Activated CD4-positive, alpha-beta T cell treated with anti-CD3 and anti-CD28 coated beads, Interleukin-2, Interleukin-6, amounts not matched to agents 100 ng/mL and 50 ng/mL, durations not matched to agents 16 hours and 8 hours (primary cell): ENCODE measurements around the gene AKAP8.
A peak's percentile ranks its signal among the peaks of the same experiment; 100 is the strongest.
"Not testable (repeated sequence)": the region's sequence is repeated elsewhere in the genome, so short reads cannot be mapped to it uniquely, and the experiment has no call there.

Experiments
- DNase-seq: peaks from one replicate; pipeline ENCODE4 v3.0.0-alpha.2; 2020

The AKAP8 gene

DNA sequence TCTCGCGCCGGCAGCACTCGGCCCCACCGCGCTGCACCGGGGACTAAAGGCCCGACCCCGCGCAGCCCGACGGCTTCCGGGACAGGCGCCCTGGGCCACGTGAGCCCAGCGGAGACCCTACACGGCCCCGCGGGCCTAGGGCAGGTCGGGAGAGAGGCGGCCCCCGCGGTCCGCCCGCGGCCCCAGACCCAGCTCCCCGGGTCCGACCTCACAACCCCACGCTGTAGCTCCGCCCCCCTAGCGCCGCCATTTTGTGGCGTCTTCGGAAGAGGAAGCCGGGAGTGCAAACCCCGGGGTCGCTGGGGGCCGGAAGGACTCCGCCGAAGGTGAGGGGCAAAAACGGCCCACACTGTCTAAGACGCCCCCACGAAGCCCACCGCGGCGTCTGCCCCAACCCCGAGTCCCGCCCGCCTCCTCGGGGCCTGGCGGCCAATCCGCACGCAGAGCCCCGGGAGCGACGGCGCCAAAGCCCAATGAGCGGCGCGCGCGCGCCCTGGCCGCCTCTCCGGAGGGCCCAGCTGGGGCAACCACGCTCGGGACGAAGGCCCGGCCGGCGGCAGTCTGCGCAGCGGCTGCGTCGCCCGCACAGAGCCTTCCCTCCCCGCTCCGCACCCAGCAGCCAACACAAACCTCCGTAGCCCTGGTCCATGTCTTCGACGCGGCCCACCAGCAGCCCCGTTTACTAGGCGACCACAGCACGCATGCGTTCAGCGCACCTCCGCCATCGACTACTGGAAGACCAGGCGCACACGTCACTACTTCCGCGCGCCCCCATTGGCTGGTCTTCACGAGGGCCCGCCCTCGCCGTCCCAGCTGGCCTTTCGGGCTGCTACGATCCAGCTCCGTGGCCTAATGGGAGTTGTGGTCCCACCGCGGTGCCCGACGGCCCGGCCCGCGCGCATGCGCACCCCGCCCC lies at the start of gene AKAP8:
TSS of gene AKAP8 (minus strand) at position 705 of the 916 bp plus-strand sequence. CDS start at position 649, 56 bp downstream.
- peak; percentile 99 for DNase-seq

DNA sequence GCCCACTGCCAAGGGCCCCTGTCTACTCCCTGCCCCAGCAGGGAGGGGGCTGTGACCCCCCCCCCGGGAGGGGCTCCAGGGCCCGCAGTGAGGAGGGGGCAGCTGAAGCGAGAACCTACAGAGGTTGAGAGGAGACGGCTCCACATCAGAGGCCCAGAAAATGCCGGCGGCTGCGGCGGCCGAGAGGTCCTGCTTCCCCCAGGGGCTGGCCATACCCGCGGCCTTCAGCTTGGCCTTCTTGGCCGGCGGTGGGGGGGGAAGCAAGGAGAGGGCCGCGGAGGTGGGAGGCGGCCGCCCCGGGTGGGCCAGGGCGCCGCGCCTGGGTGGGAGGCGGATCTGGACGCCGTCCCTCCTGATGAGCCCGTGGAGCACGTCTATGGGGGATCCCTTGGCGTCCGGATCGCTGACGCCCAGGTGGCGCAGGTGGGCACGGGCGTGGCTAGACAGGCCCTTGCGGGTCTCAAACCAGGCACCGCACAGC lies 48.4 kb upstream of the AKAP8 start:
- no peak for DNase-seq

DNA sequence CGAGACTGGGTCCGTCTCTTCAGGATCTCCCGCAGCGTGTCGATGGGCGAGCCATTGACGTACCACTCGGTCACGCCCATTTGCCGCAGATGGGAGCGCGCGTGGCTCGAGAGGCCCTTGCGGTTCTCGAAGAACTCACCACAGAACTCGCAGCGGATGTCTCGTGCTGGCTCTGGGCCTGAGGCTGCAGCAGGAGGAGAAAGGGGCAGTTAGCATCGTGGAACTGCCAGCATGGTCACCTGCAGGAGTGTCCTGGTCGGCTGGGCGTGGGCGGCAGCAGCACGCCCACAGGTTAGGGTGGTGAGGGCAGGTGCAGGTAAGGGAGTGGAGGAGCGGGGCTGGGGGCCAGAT lies 47.7 kb upstream of the AKAP8 start:
- DNase-seq: no peak

DNA sequence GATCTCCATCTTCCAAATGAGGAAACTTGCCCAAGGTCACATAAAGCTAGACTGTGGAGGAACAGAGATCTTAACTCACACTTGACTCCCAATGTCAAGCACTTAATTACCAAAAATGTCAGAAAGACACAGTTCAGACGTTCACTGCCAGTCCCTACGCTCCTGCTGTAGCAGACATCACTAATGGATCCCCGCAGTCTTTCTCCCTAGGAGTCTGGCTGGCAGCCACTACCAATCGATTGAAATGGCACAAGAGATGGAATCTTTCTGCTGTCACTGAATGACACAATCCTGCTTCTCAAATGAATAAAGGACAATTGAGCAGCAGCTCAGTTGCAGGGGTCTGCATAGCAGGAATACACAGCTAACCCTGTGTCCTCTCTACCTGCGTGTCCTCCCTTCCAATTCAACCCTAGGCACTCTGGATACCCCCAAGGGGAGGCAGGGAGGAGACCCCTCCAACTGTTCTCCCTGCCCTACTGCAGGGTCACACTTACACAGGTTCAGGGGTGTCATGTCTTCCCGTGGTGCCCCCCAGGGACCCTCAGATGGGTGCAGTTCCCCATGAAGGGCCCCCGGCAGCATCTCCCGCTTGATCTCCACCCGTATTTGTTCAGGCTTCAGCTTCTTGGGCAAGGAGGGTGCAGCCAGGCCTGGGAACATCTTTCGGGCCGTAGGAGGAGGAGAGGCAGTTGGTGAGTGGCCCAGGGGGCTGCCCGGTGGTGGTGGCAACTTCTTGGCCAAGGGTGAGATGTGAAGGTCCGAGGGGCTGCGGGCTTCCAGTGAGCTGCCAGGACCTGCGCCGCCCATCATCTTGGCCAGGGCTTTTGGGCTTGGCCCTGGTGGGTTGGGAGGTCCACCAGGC lies 47.1 kb upstream of the AKAP8 start:
- no peak for DNase-seq

DNA sequence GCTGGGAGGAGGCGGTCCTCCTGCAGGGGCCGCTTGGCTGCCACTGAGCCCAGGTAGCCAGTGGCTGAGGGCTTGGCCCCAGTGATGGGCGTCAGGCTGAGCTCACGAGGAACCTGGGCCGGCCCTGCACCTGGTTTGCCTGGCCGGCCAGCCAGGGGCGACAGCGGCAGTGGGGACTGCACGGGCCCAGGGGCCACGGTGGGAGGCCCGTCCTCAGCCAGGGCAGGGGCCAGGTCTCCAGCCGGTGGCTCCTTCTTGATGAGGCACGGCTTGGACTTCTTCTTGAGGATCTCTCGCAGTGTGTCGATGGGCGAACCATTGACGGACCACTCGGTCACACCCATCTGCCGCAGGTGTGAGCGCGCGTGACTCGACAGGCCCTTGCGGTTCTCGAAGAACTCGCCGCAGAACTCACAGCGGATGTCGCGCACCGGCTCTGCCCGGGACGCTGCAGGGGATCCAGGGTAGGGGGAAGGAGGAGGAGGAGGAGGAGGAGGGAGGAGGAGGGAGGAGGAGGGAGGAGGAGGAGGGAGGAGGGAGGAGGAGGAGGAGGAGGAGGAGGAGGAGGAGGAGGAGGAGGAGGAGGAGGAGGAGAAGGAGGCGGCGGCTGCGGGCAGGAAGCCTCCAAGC lies 45.8 kb upstream of the AKAP8 start:
- DNase-seq: no peak

DNA sequence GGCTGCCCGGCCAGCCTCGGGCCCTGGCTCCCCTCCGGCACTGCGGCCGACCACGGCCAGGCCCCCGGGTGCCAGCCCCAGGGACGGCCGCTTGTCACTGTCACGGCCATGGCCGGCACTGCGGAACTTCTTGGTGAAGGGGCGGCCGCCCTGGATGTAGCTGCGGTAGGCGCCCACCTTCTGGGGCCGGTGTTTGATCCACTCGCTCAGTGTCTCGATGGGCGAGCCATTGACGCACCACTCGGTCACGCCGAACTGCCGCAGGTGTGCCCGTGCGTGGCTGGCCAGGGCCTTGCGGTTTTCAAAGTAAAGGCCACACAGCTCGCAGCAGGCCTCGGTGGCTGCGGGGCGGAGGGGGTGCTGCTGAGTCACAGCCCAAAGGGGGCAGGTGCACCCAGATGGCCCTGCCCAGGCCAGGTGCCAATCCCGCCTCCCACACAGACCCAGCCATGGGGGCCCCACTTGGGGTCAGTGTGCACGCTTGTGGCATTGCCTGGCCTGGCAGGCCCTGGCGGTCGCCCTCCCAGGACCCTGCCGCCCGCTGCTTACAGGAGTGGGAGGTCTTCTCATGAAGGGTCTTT lies 45.2 kb upstream of the AKAP8 start:
- DNase-seq: no peak

DNA sequence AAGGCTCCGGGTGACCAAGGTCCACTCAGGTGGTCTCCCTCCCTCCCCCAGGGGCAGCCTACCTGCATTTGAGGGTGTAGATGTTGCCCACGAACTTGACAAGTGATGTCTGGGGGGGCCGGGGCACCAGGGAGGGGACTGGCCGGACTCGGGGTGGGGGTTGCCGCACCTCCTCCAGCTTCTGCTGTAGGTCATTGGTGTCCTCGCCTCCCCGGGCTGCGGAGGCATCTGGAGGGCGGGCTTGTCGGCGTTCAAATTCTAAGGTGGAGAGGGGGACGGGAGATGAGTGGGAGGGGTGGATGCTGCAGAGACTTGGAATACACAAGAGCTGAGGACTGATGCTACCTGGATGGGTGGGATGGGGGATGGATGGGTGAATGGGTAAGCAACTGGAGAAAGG lies 44.5 kb upstream of the AKAP8 start:
- no peak for DNase-seq

DNA sequence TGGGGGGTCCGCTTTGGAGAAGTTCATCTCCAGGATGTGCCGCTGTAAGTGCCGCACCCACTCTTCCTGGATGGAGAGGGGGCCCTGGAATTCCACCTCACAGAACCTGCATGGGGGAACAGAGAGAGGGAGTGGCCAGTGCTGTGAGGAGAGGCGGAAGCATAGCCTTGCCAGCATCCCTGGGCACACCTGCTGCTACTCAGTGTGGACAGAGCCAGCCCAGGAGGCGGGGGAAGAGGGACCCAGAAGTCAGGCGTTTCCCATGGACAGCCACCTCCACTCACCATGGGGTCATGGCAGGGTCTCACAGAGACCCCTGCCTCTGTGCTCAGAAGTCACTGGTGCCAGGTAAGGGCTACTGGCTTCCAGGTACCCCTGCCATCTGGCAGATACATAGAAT lies 43.5 kb upstream of the AKAP8 start:
- DNase-seq: no peak

DNA sequence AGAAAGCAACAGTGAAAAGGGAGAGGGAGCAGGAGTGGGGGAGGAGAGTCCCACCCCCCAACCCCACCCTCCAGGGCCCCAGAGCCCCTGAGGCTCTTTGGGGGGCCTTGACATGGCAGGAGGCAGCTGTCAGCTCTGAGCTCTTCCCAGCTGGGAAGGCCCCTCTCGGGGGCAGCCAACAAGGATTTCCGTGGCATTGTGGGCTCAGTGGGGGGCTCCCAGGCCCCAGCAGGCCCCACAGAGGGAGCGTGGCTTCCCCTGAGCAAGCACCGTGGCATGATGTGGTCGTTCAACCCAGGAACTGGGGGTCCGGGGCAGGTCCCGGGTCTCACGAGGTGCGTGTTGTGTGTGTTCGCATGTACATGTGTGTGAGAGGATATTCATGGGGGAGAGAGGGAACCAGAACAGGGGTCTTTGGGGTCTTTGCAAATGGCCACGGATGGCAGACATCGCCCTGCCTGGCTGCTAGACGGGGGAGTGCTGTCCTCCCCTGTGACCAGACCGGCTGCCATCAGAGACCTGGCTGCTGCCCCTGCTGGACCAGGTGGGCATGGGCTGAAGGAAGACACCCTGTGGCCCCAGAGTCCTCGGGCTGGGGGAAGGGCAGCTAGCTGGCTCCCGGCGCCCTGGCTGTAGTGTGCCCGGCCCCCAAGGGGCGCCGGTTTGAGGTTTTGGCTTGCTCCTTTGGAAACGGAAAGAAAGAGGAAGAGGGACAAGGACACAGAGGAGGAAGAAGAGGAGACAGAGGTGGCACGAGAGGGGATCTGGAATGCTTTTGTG lies 42.9 kb upstream of the AKAP8 start:
- no peak for DNase-seq

DNA sequence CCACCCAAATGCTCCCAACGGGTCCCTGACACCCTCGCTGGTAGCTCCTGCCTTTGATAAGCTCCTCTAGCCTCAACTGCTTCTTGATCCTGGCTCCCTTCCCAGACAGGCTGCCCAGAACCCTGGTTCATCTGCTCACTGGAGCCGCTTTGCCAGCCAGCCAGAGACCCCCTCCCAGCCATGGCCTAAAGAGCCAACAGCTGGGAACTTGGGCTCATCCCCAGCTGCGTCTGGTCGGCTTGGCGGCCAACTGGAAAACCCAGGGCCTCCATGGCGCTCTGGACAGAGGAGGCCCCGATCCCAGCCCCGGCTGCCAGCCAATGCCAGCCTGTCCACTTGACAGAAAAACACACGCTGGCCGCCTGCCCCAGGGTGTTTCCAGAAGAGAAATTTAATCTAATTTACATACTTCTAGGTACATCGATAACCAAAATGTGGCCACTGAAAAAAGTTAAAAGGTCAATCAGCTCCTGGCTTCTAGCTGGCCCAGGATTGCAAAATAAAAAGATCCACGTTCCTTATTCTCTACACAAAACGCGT lies 42.2 kb upstream of the AKAP8 start:
- DNase-seq: no peak

DNA sequence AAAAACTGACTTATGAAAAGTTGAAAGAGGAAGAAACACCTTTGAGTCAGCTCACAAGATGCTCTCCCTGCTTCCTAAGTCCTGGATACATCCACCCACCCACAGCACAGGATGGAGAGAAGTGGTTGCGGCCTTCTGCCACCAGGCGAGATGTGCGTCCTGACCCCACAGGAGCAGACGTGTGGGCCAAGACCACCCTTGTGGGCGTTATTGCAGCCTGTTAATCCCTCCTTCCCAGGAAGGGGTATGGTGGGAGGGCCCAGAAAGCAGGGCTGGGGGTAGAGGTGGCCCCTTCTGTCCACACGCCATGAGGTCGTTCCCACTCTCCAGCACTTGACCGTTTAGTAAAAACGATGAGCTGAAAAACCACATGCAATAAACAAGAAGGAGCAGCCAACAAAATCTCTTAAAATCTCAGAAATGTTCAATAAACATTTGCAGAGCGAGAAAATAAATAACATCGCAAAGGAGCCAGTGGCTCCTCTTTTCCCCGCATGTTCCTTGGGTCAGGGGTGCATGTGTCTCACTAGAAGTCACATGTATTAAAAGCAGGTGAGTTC lies 41.6 kb upstream of the AKAP8 start:
- DNase-seq: no peak

DNA sequence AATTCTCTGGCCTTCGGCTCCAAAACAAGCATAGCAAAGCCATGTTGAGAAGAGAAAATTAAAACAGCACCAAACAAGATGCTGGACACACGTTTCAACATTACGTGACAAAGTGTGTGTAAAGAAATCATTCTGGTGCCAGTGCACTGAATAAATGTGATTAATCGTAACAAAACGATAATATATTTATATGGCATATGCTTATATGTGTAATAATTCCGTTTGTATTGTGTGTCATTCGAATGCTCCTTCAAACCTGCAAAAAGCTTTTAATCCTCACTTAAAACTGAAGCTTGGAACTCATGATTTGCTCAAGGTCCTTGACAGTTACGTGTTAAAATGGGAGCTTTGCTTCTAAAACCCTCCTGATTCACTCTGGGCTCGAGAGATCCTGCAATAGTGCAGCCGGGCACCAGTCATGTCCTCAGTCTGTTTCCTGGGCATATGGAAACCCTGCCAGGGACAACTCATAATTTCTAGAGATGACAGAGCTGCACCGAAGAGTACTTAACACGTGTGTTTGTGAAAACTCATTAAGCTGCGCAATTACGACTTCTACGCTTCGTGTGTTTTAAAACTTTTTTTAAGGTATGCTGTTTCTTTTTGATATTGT lies 39.9 kb upstream of the AKAP8 start:
- peak; percentile 31 for DNase-seq

DNA sequence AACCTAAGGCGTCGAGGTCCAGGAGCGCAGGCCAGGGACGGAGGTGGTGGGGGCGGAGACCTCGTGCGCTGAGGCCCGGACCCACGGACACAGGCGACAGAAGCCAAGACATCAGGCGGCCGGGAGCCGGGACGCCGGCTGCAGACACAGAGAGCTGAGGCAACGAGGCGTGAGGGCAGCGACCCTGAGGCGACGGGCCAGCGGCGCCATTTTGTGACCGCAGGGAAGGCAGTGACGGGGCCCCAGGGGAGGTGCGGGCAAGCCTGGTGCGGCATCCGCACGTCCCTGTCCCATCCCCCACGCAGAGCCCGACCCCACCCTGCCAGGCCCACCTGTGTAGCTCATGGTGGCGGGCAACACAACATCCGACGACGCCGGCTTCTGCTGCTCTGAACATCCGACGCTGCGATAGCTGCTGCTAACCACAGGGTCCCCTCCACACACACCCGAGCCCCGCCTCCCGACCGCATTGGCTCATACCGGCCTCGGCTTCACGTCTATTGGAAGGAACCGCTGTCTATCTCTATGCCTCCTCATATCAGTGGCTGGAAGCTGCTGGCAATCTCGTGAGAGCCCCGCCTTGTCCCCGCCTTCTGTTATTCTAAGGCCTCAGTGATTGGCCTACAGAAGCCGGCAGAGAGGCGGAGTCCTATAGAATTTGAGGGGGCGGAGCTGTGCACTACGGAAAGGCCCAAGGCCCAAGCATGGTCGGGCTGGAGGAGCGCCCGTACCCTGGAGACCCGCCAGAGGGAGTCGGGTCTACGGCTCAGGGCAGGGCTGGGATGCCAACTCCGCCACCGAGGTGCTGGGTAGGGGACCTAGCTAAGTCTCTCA lies 39.2 kb upstream of the AKAP8 start, which contains the start of gene AKAP8L:
TSS of gene AKAP8L (minus strand) at position 410 of the 834 bp plus-strand sequence. CDS start at position 345, 65 bp downstream.
- DNase-seq: peak; percentile 100

DNA sequence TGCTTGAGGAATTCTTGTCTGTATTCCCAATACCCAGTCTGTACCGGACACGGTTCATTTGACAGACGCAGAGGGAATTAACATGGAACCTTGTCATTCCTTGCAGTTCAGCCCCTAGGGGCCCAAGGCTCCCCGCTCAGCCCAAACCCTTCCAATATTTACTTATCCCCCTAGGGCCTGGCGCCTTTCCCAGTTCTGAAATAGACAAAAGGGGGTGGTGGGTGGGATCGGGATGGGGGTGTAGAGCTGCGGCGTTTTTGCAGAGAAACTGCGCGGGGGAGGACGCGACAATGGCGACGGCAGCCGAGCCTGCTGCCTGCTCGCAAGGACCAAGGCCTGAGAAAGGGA lies 38.6 kb upstream of the AKAP8 start:
- DNase-seq: no peak

DNA sequence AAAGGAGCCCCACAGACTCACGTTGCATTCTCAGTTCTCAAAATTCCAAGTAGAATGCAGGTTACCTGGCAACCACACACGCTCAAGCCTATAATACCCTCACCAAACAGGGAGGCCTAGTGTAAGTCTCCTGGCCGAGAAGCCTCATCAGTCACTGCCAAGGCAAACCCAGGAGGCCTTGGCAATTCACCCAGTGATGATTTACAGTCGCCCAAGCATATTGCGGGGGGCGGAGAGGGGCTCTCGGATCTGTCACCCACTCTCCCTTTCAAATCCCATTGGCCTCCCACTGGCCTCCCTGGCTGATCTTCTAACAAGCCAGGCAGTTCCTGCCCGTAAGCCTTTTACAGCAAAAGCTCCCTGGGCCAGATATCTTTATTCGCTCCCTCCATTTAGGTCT lies 38.1 kb upstream of the AKAP8 start:
- no peak for DNase-seq

DNA sequence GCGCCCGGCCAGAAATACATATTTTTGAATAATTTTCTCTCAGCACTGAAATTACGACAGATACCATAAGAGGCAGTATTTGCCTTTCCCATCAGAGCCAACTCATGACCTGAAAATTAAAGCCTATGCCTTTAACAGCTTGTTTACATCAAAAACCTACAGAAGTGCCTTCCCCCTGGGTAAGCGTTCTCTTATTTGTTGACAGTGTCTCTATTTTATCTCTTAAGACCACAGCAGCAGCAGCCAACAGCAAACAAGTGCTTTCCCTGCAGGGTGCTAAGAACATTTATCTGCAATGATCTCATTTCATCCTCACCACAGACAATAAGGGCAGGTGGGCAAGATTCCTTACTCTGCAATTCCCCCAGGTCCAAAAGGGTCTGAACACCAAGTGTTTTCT lies 33.2 kb upstream of the AKAP8 start:
- DNase-seq: no peak

DNA sequence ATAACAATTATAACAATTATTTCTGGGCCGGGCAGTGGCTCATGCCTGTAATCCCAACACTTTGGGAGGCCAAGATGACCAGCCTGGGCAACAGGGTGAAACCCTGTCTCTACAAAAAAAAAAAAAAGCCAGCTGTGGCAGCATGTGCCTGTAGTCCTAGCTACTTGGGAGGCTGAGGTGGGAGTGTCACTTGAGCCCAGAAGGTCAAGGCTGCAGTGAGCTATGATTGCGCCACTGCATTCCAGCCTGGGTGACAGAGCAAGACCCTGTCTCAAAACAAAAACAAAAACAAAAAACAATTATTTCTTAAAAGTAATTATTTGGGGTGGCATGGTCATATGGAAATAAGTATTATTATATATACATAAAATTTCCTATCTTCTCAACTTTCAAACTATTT lies 31.8 kb upstream of the AKAP8 start:
- DNase-seq: not testable (repeated sequence)

DNA sequence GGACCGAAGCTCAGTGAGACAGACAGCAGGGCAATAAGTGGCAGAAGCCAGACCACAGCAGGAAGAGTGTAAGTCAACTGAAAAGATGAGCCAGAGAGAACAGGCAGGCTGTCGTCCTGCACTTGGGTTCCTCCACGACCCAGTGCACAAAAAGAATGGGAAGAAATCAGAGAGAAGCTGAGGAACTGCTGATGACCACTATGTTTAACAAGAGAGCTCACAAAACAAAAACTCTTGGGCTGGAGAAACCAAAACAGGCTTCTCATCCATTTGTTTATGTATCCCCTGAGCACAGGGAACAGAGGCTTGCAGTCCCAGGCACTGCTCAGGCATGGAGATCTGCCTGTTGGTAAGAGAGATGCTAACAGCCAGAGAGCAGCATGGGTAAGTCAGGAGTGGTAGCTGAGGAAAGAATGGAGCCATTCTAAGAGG lies 25.2 kb upstream of the AKAP8 start:
- DNase-seq: no peak

DNA sequence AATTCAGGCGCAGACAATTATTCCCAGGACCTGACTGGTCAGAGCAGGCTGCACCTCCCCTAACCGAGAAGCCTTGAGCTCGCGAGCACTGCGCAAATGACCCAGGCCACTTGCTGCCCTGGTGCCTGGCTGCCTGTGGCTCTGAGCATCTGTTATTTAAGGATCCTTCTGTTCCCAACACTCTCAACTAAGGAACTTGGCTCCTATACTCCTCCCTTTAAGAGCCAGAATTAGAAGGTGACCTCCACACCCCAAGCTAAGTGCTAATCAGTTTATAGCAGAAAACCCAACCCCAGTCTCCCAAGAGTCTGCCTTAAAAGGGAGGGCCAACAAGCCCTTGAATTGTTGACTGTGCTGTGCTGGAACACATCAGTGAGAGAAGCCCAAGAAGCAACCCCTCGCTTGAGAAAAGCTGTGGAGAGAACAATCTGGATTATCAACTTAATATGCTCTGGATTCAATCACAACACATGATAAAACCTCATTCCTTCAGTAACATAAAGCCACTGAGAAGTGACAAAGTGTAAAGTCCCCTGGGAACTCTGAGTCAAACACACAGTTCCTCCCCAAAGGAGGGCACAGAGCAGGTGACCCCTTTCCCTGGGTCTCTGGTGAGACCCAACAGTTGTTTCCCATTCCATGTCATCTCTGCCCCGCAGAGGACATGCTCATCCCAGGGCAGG lies 24.7 kb upstream of the AKAP8 start:
- DNase-seq: no peak
